Measurements from ENCODE around the gene CCDC127. TPM values are rescaled to one million over a fixed set of nuclear protein-coding genes. Genes with fewer than 3 reads are reported as not detected.

Gene CCDC127
- total and polyA plus RNA-seq, 2 of the 4 experiments (the other 2 are of a cell fraction), result 3.2 to 3.9 TPM

- no peak overlapping the region for H3K14ac ChIP-seq (replicated peaks; ENCODE audit: low read depth, low read length)
- DNase-seq, result no peak
- no peaks in the 10 kb centered on the region for H3K9me3 ChIP-seq (ENCODE audit: control insufficient read depth, insufficient read depth, low read length)
- no peak overlapping the region for H2BK120ac ChIP-seq (ENCODE audit: low read depth, low read length)
- H3K4ac ChIP-seq (ENCODE audit: low read depth, low read length), result no peak overlapping the region
- H3K9me1 ChIP-seq (ENCODE audit: insufficient read depth, low read length), result peaks cover 2% of the 10 kb centered on the region; the same call in 1 of the 2 replicates
- no peak overlapping the region for H3K4me3 ChIP-seq (ENCODE audit: insufficient read depth, low read depth, low read length)
- no peak overlapping the region for H4K5ac ChIP-seq (ENCODE audit: low read depth, low read length)
- WGBS, 2 experiments (ENCODE audit: extremely low coverage in 2 of 2, insufficient read length in 1 of 2), result 83% methylated on average over 6 of the region's 15 CpGs; no CpG with 5 or more reads in 1 of the 2 experiments
- no peak overlapping the region for H2AFZ ChIP-seq (replicated peaks; ENCODE audit: low read length, poor library complexity)
- ChIA-PET CTCF (no interaction called here), POLR2A (ENCODE audit: unreplicated experiment) (no interaction called here)
- H3K9ac ChIP-seq (ENCODE audit: low read depth, low read length), result no peak overlapping the region
- H3K4me1 ChIP-seq (ENCODE audit: control insufficient read depth, insufficient read depth, low read length), result no peaks in the 10 kb centered on the region
- H3K23ac ChIP-seq (ENCODE audit: low read depth, low read length), result no peak overlapping the region
- H3K56ac ChIP-seq (ENCODE audit: extremely low read depth, insufficient read depth, low read length), result no peak overlapping the region
- H3K79me1 ChIP-seq (ENCODE audit: low read depth in 1 of 2, low read length in 2 of 2), result no peaks in the 10 kb centered on the region
- H3K36me3 ChIP-seq (ENCODE audit: control insufficient read depth, insufficient read depth, low read length), result peaks cover 4% of the 10 kb centered on the region
- H4K91ac ChIP-seq (ENCODE audit: insufficient read depth, low read depth, low read length), result no peak overlapping the region
- H2BK5ac ChIP-seq (ENCODE audit: low read depth, low read length, poor library complexity, severe bottlenecking), result no peak overlapping the region
- H2BK20ac ChIP-seq (ENCODE audit: low read depth, low read length), result no peak overlapping the region
- BruUV-seq (replicated peaks), result no TSS peak
- no peaks in the 10 kb centered on the region; the same call in 1 of the 2 replicates for H4K20me1 ChIP-seq (ENCODE audit: insufficient read depth, low read length)
- H2BK15ac ChIP-seq (ENCODE audit: low read depth, low read length), result no peak overlapping the region
- no peak overlapping the region for H3K27ac ChIP-seq (ENCODE audit: insufficient read depth, low read length)
- no peak overlapping the region for H3K4me2 ChIP-seq (ENCODE audit: low read depth, low read length)
- TF ChIP-seq USF2 (IDR thresholded peaks at IDR 0.05; ENCODE audit: low read depth, low read length), result no peak
- no peak for TF ChIP-seq POLR2A (IDR thresholded peaks at IDR 0.05; ENCODE audit: low read depth, low read length)
- no peak for TF ChIP-seq MAFK (IDR thresholded peaks at IDR 0.05; ENCODE audit: low read depth, low read length)
- TF ChIP-seq BHLHE40 (IDR thresholded peaks at IDR 0.05; ENCODE audit: low read depth, low read length), result no peak
- no peak for TF ChIP-seq MXI1 (IDR thresholded peaks at IDR 0.05; ENCODE audit: borderline replicate concordance, low read depth, low read length)
- no peak for TF ChIP-seq CEBPB (IDR thresholded peaks at IDR 0.05; ENCODE audit: low read depth, low read length)
- no peak for TF ChIP-seq NFE2L2 (IDR thresholded peaks at IDR 0.05; ENCODE audit: low read depth, low read length)
- TF ChIP-seq ELK1 (IDR thresholded peaks at IDR 0.05; ENCODE audit: borderline replicate concordance, low read depth, low read length), result no peak
- TF ChIP-seq SMC3 (IDR thresholded peaks at IDR 0.05; ENCODE audit: low read depth, low read length), result no peak
- TF ChIP-seq RCOR1 (IDR thresholded peaks at IDR 0.05; ENCODE audit: insufficient replicate concordance, low read length), result no peak
- no peak for TF ChIP-seq RAD21 (IDR thresholded peaks at IDR 0.05; ENCODE audit: low read length)
- no peak for TF ChIP-seq RFX5 (IDR thresholded peaks at IDR 0.05; ENCODE audit: low read depth, low read length)
- no peak for TF ChIP-seq CTCF (conservative IDR thresholded peaks at IDR 0.05; ENCODE audit: low read depth, low read length)
- TF ChIP-seq MAZ (IDR thresholded peaks at IDR 0.05; ENCODE audit: borderline replicate concordance, low read depth, low read length), result no peak
- no peak for TF ChIP-seq CHD1 (IDR thresholded peaks at IDR 0.05; ENCODE audit: low read depth, low read length)
- H2AK9ac ChIP-seq (replicated peaks; ENCODE audit: low read depth, low read length, poor library complexity), result no peak overlapping the region
- H3K27me3 ChIP-seq (ENCODE audit: control insufficient read depth, insufficient read depth, low read length), result peaks cover 12% of the 10 kb centered on the region; the same call in 1 of the 2 replicates
- no peak overlapping the region for H4K8ac ChIP-seq (ENCODE audit: low read depth in 2 of 2, low read length in 2 of 2)
- ATAC-seq (ENCODE audit: low read depth), result no peak
- in situ Hi-C loops (cut with MboI; ENCODE audit: low sequenced_read_pairs), result no loop called here
- dilution Hi-C loops (cut with HindIII; ENCODE audit: low sequenced_read_pairs, unreplicated experiment), result no loop called here
- H3K18ac ChIP-seq (ENCODE audit: low read depth, low read length), result no peak overlapping the region
- H2AK5ac ChIP-seq (ENCODE audit: low read depth, low read length), result no peak overlapping the region
- intact Hi-C loops (cut with micrococcal nuclease), result no loop called here
These were observed 23.9 kb downstream of the CCDC127 start for GRCh38 chr5:194102-194501.
